IPS-15b (cell line): ENCODE data around the gene SRRM4.

Experiments
- H3K27me3 ChIP-seq: one replicate; pipeline ENCODE4 v1.6.1; 2013; ENCODE audit warnings: low read length; ENCODE audit not compliant: control insufficient read depth, insufficient read depth
- H3K36me3 ChIP-seq: one replicate; pipeline ENCODE4 v1.6.1; 2013; ENCODE audit warnings: low read length; ENCODE audit not compliant: control insufficient read depth, insufficient read depth
- H3K4me1 ChIP-seq: one replicate; pipeline ENCODE4 v1.6.1; 2013; ENCODE audit warnings: mild to moderate bottlenecking, low read length; ENCODE audit not compliant: control insufficient read depth, insufficient read depth
- H3K4me3 ChIP-seq: one replicate; pipeline ENCODE4 v1.5.1; 2013; ENCODE audit warnings: low read depth, low read length
- H3K9ac ChIP-seq: one replicate; pipeline ENCODE4 v1.6.1; 2013; ENCODE audit warnings: low read depth, mild to moderate bottlenecking, low read length
- H3K9me3 ChIP-seq: one replicate; pipeline ENCODE4 v1.6.1; 2013; ENCODE audit warnings: mild to moderate bottlenecking, low read length; ENCODE audit not compliant: control insufficient read depth, insufficient read depth

SRRM4 gene

DNA sequence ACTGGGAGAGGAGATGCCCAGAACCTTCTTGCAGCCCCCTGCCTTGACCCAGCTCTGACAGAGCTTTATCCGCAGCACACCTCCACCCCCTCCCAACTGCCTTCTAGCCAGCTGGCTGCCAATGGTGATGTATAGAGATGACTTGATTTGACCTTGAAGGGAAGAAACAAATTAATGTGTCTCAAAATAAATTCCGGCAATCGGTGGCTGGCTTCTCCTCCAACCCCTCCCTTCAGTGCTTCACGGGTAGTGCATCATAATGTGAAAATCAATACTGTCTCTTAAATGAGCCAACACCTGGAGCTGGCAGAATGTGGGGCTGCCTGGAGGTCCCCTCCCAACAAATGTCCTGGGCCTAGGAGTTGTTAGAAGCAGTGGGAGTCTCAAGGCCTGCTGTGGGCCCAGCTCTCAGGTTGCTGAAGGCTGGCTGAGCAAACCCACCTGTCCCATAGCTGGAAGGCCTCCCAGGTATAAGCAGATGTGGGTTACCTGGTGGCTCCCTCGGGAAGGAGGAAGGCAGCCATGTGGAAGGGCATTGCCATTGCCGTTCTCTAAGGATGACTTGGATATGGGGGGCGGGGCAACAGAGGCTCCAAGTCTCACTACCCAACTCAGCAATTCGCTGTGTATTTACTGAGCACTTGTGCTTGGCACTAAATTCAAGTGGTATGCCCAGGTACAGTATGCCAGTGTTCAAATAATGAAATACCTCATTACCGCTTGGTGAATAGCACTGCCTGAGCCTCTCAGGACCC lies 220.6 kb downstream of the SRRM4 start:
- H3K4me1 ChIP-seq = peaks cover 22% of the 10 kb centered on the region
- H3K9me3 ChIP-seq = no peaks in the 10 kb centered on the region
- no peak overlapping the region for H3K9ac ChIP-seq
- H3K27me3 ChIP-seq = no peaks in the 10 kb centered on the region
- no peak overlapping the region for H3K4me3 ChIP-seq
- no peaks in the 10 kb centered on the region for H3K36me3 ChIP-seq

- Histone ChIP-seq H3K4me1 (peaks cover 25% of the 10 kb centered on the region), H3K4me3 (no peak overlapping the region), H3K27me3 (no peaks in the 10 kb centered on the region), H3K9me3 (no peaks in the 10 kb centered on the region), H3K36me3 (no peaks in the 10 kb centered on the region), H3K9ac (no peak overlapping the region)
Observed at GRCh38 chr12:119202544-119202943, 221.2 kb downstream of the SRRM4 start.

GRCh38 chr12:119204131-119204530 lies 222.8 kb downstream of the SRRM4 start:
- H3K9ac ChIP-seq = no peak overlapping the region
- H3K4me3 ChIP-seq = no peak overlapping the region
- H3K9me3 ChIP-seq = no peaks in the 10 kb centered on the region
- H3K27me3 ChIP-seq = no peaks in the 10 kb centered on the region
- H3K36me3 ChIP-seq = no peaks in the 10 kb centered on the region
- peaks cover 25% of the 10 kb centered on the region for H3K4me1 ChIP-seq

GRCh38 chr12:119204671-119205285 lies 223.4 kb downstream of the SRRM4 start:
- Histone ChIP-seq H3K36me3 (no peaks in the 10 kb centered on the region), H3K9me3 (no peaks in the 10 kb centered on the region), H3K9ac (no peak overlapping the region), H3K27me3 (no peaks in the 10 kb centered on the region), H3K4me1 (peaks cover 25% of the 10 kb centered on the region), H3K4me3 (no peak overlapping the region)

- no peaks in the 10 kb centered on the region for H3K36me3 ChIP-seq
- H3K4me3 ChIP-seq = no peak overlapping the region
- peaks cover 25% of the 10 kb centered on the region for H3K4me1 ChIP-seq
- H3K9me3 ChIP-seq = no peaks in the 10 kb centered on the region
- no peak overlapping the region for H3K9ac ChIP-seq
- H3K27me3 ChIP-seq = no peaks in the 10 kb centered on the region
Observed at GRCh38 chr12:119206348-119207062, 225.2 kb downstream of the SRRM4 start.

GRCh38 chr12:119207063-119207560 lies 225.8 kb downstream of the SRRM4 start:
- H3K36me3 ChIP-seq = no peaks in the 10 kb centered on the region
- no peaks in the 10 kb centered on the region for H3K27me3 ChIP-seq
- H3K4me1 ChIP-seq = peaks cover 20% of the 10 kb centered on the region
- H3K9me3 ChIP-seq = no peaks in the 10 kb centered on the region
- no peak overlapping the region for H3K4me3 ChIP-seq
- no peak overlapping the region for H3K9ac ChIP-seq

GRCh38 chr12:119208626-119209061 lies 227.3 kb downstream of the SRRM4 start:
- H3K4me1 ChIP-seq = peaks cover 11% of the 10 kb centered on the region
- H3K9ac ChIP-seq = no peak overlapping the region
- H3K36me3 ChIP-seq = no peaks in the 10 kb centered on the region
- H3K4me3 ChIP-seq = no peak overlapping the region
- no peaks in the 10 kb centered on the region for H3K9me3 ChIP-seq
- no peaks in the 10 kb centered on the region for H3K27me3 ChIP-seq

DNA sequence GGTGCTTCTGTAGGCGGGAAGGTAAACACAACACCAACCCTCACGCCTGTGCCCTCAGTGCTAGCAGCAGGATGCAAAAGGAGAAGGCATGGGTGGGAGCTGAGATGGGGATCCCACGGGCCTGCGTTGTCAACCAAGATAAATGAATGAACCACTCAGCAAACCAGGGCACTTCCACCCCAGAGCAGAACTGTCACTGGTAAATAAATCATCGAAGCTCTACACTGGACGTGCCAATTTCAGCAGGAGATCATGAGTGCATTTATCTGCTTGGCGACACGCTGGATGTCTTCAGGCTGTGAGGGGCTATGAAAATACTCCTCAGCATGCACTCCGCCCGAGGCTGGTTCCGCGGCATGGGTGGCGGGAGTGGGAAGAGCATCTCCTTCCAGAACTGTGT lies 230.5 kb downstream of the SRRM4 start:
- H3K4me1 ChIP-seq = peaks cover 5% of the 10 kb centered on the region
- H3K9ac ChIP-seq = no peak overlapping the region
- no peaks in the 10 kb centered on the region for H3K9me3 ChIP-seq
- H3K36me3 ChIP-seq = no peaks in the 10 kb centered on the region
- H3K4me3 ChIP-seq = no peak overlapping the region
- no peaks in the 10 kb centered on the region for H3K27me3 ChIP-seq
